ENCODE results near the gene MB21D2. TPM values are rescaled to one million over a fixed set of nuclear protein-coding genes. Genes with fewer than 3 reads are reported as not detected.
"Not testable (repeated sequence)": the region's sequence is repeated elsewhere in the genome, so short reads cannot be mapped to it uniquely, and the experiment has no call there.

MB21D2 gene
- total RNA-seq, 6 experiments from 2014 or later = 17.2 to 20.9 (median 19.5) TPM

- Mint-ChIP-seq H3K4me3 (peak overlapping the region; percentile 49), H3K36me3 (ENCODE audit: low read depth) (peaks cover 6% of the 10 kb centered on the region; the same call in 1 of the 2 replicates), H3K9me3 (no peaks in the 10 kb centered on the region), H3K27ac (peak overlapping the region; percentile 83), H3K27me3 (ENCODE audit: insufficient read depth) (no peaks in the 10 kb centered on the region), H3K4me1 (ENCODE audit: low read depth) (peaks cover 74% of the 10 kb centered on the region)
- DNase-seq = peak; percentile 48
- TF ChIP-seq, protein P1, sequence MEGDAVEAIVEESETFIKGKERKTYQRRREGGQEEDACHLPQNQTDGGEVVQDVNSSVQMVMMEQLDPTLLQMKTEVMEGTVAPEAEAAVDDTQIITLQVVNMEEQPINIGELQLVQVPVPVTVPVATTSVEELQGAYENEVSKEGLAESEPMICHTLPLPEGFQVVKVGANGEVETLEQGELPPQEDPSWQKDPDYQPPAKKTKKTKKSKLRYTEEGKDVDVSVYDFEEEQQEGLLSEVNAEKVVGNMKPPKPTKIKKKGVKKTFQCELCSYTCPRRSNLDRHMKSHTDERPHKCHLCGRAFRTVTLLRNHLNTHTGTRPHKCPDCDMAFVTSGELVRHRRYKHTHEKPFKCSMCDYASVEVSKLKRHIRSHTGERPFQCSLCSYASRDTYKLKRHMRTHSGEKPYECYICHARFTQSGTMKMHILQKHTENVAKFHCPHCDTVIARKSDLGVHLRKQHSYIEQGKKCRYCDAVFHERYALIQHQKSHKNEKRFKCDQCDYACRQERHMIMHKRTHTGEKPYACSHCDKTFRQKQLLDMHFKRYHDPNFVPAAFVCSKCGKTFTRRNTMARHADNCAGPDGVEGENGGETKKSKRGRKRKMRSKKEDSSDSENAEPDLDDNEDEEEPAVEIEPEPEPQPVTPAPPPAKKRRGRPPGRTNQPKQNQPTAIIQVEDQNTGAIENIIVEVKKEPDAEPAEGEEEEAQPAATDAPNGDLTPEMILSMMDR (IDR thresholded peaks at IDR 0.05) = no peak
Measured at GRCh38 chr3:192850451-192850981, 67.1 kb downstream of the MB21D2 start.

- not testable (repeated sequence) for H3K4me3 Mint-ChIP-seq; H3K9me3 Mint-ChIP-seq; H3K27me3 Mint-ChIP-seq (ENCODE audit: insufficient read depth); DNase-seq; H3K27ac Mint-ChIP-seq; H3K36me3 Mint-ChIP-seq (ENCODE audit: low read depth)
- peaks cover 81% of the 10 kb centered on the region for H3K4me1 Mint-ChIP-seq (ENCODE audit: low read depth)
Measured at GRCh38 chr3:192849821-192850220, 67.8 kb downstream of the MB21D2 start.

GRCh38 chr3:192848371-192849233 lies 69.1 kb downstream of the MB21D2 start:
- Mint-ChIP-seq H3K4me3 (peak overlapping the region; percentile 47; the same call in 1 of the 2 replicates), H3K27ac (peak overlapping the region; percentile 25; the same call in 1 of the 2 replicates), H3K36me3 (ENCODE audit: low read depth) (peaks cover 13% of the 10 kb centered on the region; the same call in 1 of the 2 replicates), H3K9me3 (no peaks in the 10 kb centered on the region), H3K27me3 (ENCODE audit: insufficient read depth) (no peaks in the 10 kb centered on the region), H3K4me1 (ENCODE audit: low read depth) (peaks cover 86% of the 10 kb centered on the region)
- DNase-seq = no peak
- TF ChIP-seq, protein P1 (IDR thresholded peaks at IDR 0.05) = no peak

GRCh38 chr3:192847941-192848340 lies 69.7 kb downstream of the MB21D2 start:
- peaks cover 81% of the 10 kb centered on the region for H3K4me1 Mint-ChIP-seq (ENCODE audit: low read depth)
- peak overlapping the region; percentile 47 for H3K4me3 Mint-ChIP-seq
- H3K27ac Mint-ChIP-seq = peak overlapping the region; percentile 25
- no peaks in the 10 kb centered on the region for H3K27me3 Mint-ChIP-seq (ENCODE audit: insufficient read depth)
- TF ChIP-seq, protein P1 (IDR thresholded peaks at IDR 0.05) = no peak
- DNase-seq = no peak
- peaks cover 13% of the 10 kb centered on the region; the same call in 1 of the 2 replicates for H3K36me3 Mint-ChIP-seq (ENCODE audit: low read depth)
- no peaks in the 10 kb centered on the region for H3K9me3 Mint-ChIP-seq

DNA sequence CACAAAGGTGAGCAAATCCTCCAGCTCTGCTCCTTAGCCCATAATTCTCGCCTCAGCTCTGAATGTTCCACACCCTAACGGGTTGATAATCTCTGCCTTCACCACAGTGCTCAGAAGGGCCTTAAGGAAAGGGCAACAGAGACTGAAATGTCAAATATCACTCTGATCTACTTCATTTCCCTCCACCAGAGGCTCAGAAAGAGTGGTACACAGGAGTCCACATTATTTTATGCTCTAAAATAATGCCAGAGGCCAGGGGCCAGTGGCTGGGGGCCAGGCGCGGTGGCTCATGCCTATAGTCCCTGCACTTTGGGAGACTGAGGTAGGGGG lies 72.2 kb downstream of the MB21D2 start:
- peaks cover 3% of the 10 kb centered on the region; the same call in 1 of the 2 replicates for H3K27me3 Mint-ChIP-seq (ENCODE audit: insufficient read depth)
- peaks cover 9% of the 10 kb centered on the region; the same call in 1 of the 2 replicates for H3K36me3 Mint-ChIP-seq (ENCODE audit: low read depth)
- H3K9me3 Mint-ChIP-seq = no peaks in the 10 kb centered on the region
- peaks cover 57% of the 10 kb centered on the region for H3K4me1 Mint-ChIP-seq (ENCODE audit: low read depth)
- peak overlapping the region; percentile 52; the same call in 1 of the 2 replicates for H3K27ac Mint-ChIP-seq
- TF ChIP-seq, protein P1 (IDR thresholded peaks at IDR 0.05) = no peak
- no peak for DNase-seq
- no peak overlapping the region for H3K4me3 Mint-ChIP-seq
